SK-N-SH (cell line): ENCODE measurements around the gene PLA2G4E. TPM values are rescaled to one million over a fixed set of nuclear protein-coding genes. Genes with fewer than 3 reads are reported as not detected.

Experiments used
- CTCF ChIA-PET: fragments of 300-600, 350-600 bp; formaldehyde crosslinking; extraction: SDS; loops from one replicate; lab custom pipeline; 2021; lab: Yijun Ruan, JAX
- POLR2A ChIA-PET: fragments of 350-600 bp; sonication (Branson Sonifier 250); formaldehyde crosslinking; extraction: SDS; loops from one replicate; lab custom pipeline; 2020; ENCODE audit warnings: antibody characterized with exemption, inconsistent platforms; lab: Yijun Ruan, JAX
- DNase-seq: peaks from one replicate; pipeline ENCODE4 v3.0.0; 2012
- H2AFZ ChIP-seq: fragments of 200-600 bp; sonication (generic); 2 replicates; pipeline ENCODE4 v1.8.1; 2016; ENCODE audit warnings: antibody characterized with exemption, mild to moderate bottlenecking, low read depth
- H3F3A ChIP-seq: fragments of 200-600 bp; sonication (generic); replicated peaks from 2 replicates; pipeline ENCODE3; 2016; ENCODE audit warnings: antibody characterized with exemption, mild to moderate bottlenecking; ENCODE audit not compliant: insufficient read depth
- H3K27ac ChIP-seq, 2 experiments: fragments of 200-500 bp in 1 of 2; fragments of 200-600 bp in 1 of 2; sonication (Bioruptor generic) in 1 of 2; sonication (generic), shearing (Covaris generic) in 1 of 2; 2 replicates each; pipeline versions ENCODE4 v1.5.1 to v1.6.1; 2014 to 2016; ENCODE audit warnings: low read depth in 2 of 2, inconsistent platforms in 1 of 2, low read length in 1 of 2, mild to moderate bottlenecking in 1 of 2, mixed read lengths in 1 of 2
- H3K27me3 ChIP-seq: fragments of 200-600 bp; sonication (generic), shearing (Covaris generic); 2 replicates; pipeline ENCODE4 v1.6.1; 2016; ENCODE audit warnings: mixed run types; ENCODE audit not compliant: insufficient read depth
- H3K36me3 ChIP-seq, 2 experiments: fragments of 200-500 bp in 1 of 2; fragments of 200-600 bp in 1 of 2; sonication (Bioruptor generic) in 1 of 2; sonication (generic) in 1 of 2; replicated peaks in 1 of 2; 2 replicates each; pipeline versions ENCODE3 to v1.5.1; 2014 to 2016; ENCODE audit warnings: low read length in 1 of 2, mild to moderate bottlenecking in 1 of 2; ENCODE audit not compliant: insufficient read depth in 2 of 2, control insufficient read depth in 1 of 2
- H3K4me1 ChIP-seq, 2 experiments: fragments of 200-500 bp in 1 of 2; fragments of 200-600 bp in 1 of 2; sonication (Bioruptor generic) in 1 of 2; sonication (generic), shearing (Covaris generic) in 1 of 2; 2 replicates each; pipeline versions ENCODE4 v1.5.1 to v1.6.1; 2014 to 2016; ENCODE audit warnings: low read depth in 1 of 2, low read length in 1 of 2, mixed run types in 1 of 2; ENCODE audit not compliant: insufficient read depth in 2 of 2, control insufficient read depth in 1 of 2
- H3K4me2 ChIP-seq: fragments of 200-600 bp; sonication (generic), shearing (Covaris generic); 2 replicates; pipeline ENCODE4 v1.6.1; 2017; ENCODE audit warnings: mixed run types
- H3K4me3 ChIP-seq, 2 experiments: fragments of 200-500 bp in 1 of 2; fragments of 200-600 bp in 1 of 2; sonication (Bioruptor generic) in 1 of 2; sonication (generic), shearing (Covaris generic) in 1 of 2; 2 replicates each; pipeline versions ENCODE4 v1.5.1 to v1.8.1; 2014 to 2016; ENCODE audit warnings: low read depth in 2 of 2, inconsistent platforms in 1 of 2, low read length in 1 of 2, mild to moderate bottlenecking in 1 of 2, mixed read lengths in 1 of 2, moderate library complexity in 1 of 2
- H3K79me2 ChIP-seq: fragments of 200-600 bp; sonication (generic); 2 replicates; pipeline ENCODE4 v1.8.1; 2017; ENCODE audit warnings: mild to moderate bottlenecking; ENCODE audit not compliant: insufficient read depth
- H3K9ac ChIP-seq: fragments of 200-600 bp; sonication (generic); 2 replicates; pipeline ENCODE4 v1.6.1; 2017; ENCODE audit warnings: mixed run types
- H3K9me2 ChIP-seq: fragments of 200-600 bp; sonication (generic); 2 replicates; pipeline ENCODE4 v1.6.1; 2017; ENCODE audit warnings: mixed run types
- H3K9me3 ChIP-seq: fragments of 200-600 bp; sonication (generic); 2 replicates; pipeline ENCODE4 v1.6.1; 2017; ENCODE audit warnings: mixed run types, mild to moderate bottlenecking, moderate library complexity
- H4K20me1 ChIP-seq: fragments of 200-600 bp; sonication (generic); 2 replicates; pipeline ENCODE4 v1.6.1; 2017; ENCODE audit warnings: mild to moderate bottlenecking, mixed run types; ENCODE audit not compliant: insufficient read depth
- ELF1 ChIP-seq: IDR thresholded peaks from 2 replicates; pipeline ENCODE4 v1.4.0; 2012
- FOXM1 ChIP-seq: IDR thresholded peaks from 2 replicates; pipeline ENCODE4 v1.4.0; 2012; ENCODE audit warnings: low read depth, mild to moderate bottlenecking
- GABPA ChIP-seq: IDR thresholded peaks from 2 replicates; pipeline ENCODE4 v1.4.0; 2012; ENCODE audit warnings: low read depth, mild to moderate bottlenecking
- GATA2 ChIP-seq: sonication (generic); formaldehyde crosslinking; IDR thresholded peaks from 2 replicates; pipeline ENCODE4 v1.5.0; 2020; ENCODE audit warnings: mild to moderate bottlenecking, missing genetic modification reagents
- IRF3 ChIP-seq: fragments of 150-350 bp; IDR thresholded peaks from 2 replicates; pipeline ENCODE4 v1.6.1; 2016; ENCODE audit warnings: mild to moderate bottlenecking, low read depth, low read length
- MXI1 ChIP-seq: IDR thresholded peaks from 2 replicates; pipeline ENCODE4 v1.6.1; 2012; ENCODE audit warnings: mild to moderate bottlenecking, low read depth, low read length, improper control_type of control experiment
- NFIC ChIP-seq: IDR thresholded peaks from 2 replicates; pipeline ENCODE4 v1.4.0; 2012; ENCODE audit warnings: borderline replicate concordance
- NRF1 ChIP-seq: IDR thresholded peaks from 2 replicates; pipeline ENCODE4 v1.6.1; 2012; ENCODE audit warnings: low read depth, mild to moderate bottlenecking, low read length
- RCOR1 ChIP-seq: fragments of 150-350 bp; IDR thresholded peaks from 2 replicates; pipeline ENCODE4 v1.6.1; 2017; ENCODE audit warnings: antibody characterized with exemption, low read length
- RXRA ChIP-seq: IDR thresholded peaks from 2 replicates; pipeline ENCODE4 v1.4.0; 2012; ENCODE audit warnings: low read depth, mild to moderate bottlenecking, borderline replicate concordance
- SIN3A ChIP-seq: IDR thresholded peaks from 2 replicates; pipeline ENCODE4 v1.6.1; 2012; ENCODE audit warnings: low read depth, mild to moderate bottlenecking, low read length, moderate library complexity, borderline replicate concordance
- SMC3 ChIP-seq: IDR thresholded peaks from 2 replicates; pipeline ENCODE4 v1.6.1; 2012; ENCODE audit warnings: low read depth, low read length, improper control_type of control experiment
- TAF1 ChIP-seq: IDR thresholded peaks from 2 replicates; pipeline ENCODE4 v1.6.1; 2012; ENCODE audit warnings: low read depth, mild to moderate bottlenecking, low read length, moderate library complexity, borderline replicate concordance
- TEAD4 ChIP-seq: IDR thresholded peaks from 2 replicates; pipeline ENCODE4 v1.4.0; 2012; ENCODE audit warnings: mild to moderate bottlenecking, borderline replicate concordance; ENCODE audit not compliant: insufficient read depth
- USF2 ChIP-seq: fragments of 150-350 bp; IDR thresholded peaks from 2 replicates; pipeline ENCODE4 v1.6.1; 2017; ENCODE audit warnings: antibody characterized with exemption, low read length, low read depth, borderline replicate concordance
- WGBS: methylation state at CpG from one replicate; pipeline ENCODE4 v1.1.6; 2017; ENCODE audit warnings: low lambda C conversion rate; 5-methylcytosine and 5-hydroxymethylcytosine counted together
- polyA plus RNA-seq, 3 experiments: library from polyadenylated mRNA; depleted of rRNA; stranded (reverse); fragments of >200 nt; gene quantifications; 2 replicates each; pipeline ENCODE4 v1.2.3, GENCODE V29; 2012
- TF ChIP-seq, protein P1 (sequence below): IDR thresholded peaks from 2 replicates; pipeline ENCODE4 v1.6.1; 2012; ENCODE audit warnings: mild to moderate bottlenecking, low read depth, low read length, moderate library complexity
- TF ChIP-seq, protein P2 (sequence below): fragments of 200-600 bp; sonication (generic); IDR thresholded peaks from 2 replicates; pipeline ENCODE4 v1.6.1; 2017; ENCODE audit warnings: antibody characterized with exemption, mild to moderate bottlenecking, moderate library complexity

The PLA2G4E gene
- polyA plus RNA-seq, 1 of the 3 experiments (the other 2 are of a cell fraction): not detected

DNA sequence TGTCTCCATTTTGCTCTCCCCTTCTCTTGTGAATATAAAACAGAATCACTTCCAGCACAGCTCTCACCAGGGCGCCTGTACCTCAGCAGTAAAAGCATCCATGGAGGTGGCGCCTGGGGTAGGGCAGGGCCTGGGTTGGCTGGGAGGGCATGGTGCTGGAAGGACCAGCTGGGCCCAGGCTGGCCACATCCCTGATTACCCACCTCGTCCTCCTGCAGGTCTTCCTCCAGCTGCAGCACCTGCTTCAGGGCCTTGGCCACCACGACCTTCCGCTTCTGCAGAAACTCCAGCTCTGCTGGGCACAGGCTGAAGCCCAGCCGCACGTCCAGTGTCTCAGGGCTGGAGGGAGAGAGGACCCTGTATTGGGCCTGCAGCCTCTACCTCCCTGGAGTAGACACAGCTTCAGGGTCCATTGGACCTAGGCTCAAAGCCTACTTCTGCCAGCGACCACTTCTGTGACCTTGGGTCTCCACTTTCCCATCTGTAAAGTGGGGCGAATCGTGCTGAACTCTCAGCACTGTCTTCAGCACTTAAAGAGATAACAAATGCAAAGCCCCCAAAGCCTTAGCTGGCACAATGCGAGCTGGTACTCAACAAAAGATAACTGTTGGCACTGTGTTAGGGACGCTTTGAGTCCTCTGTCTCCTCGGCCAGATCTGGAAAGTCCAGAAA, 23.8 kb downstream of the PLA2G4E start:
- no peak overlapping the region for H3K4me2 ChIP-seq
- no peaks in the 10 kb centered on the region; a peak in 1 of 4 replicates for H3K4me1 ChIP-seq
- H2AFZ ChIP-seq: no peak overlapping the region
- 66% methylated on average over 7 of the region's 13 CpGs for WGBS
- ChIA-PET POLR2A (no interaction called here), CTCF (interaction anchor here (1.3 to 11.1 kb wide), 5 partner anchors 8 to 141 kb away, joined by 4 to 172 read pairs (median 13); partner anchors contain the start of gene EHD4)
- H3F3A ChIP-seq: no peaks in the 10 kb centered on the region
- no peak overlapping the region for H3K4me3 ChIP-seq
- TF ChIP-seq ELF1 (no peak), IRF3 (no peak), SIN3A (no peak), FOXM1 (no peak), GATA2 (CRISPR knock-in tag) (no peak), NRF1 (no peak), GABPA (no peak), SMC3 (no peak), MXI1 (no peak)
- TF ChIP-seq, protein P1, sequence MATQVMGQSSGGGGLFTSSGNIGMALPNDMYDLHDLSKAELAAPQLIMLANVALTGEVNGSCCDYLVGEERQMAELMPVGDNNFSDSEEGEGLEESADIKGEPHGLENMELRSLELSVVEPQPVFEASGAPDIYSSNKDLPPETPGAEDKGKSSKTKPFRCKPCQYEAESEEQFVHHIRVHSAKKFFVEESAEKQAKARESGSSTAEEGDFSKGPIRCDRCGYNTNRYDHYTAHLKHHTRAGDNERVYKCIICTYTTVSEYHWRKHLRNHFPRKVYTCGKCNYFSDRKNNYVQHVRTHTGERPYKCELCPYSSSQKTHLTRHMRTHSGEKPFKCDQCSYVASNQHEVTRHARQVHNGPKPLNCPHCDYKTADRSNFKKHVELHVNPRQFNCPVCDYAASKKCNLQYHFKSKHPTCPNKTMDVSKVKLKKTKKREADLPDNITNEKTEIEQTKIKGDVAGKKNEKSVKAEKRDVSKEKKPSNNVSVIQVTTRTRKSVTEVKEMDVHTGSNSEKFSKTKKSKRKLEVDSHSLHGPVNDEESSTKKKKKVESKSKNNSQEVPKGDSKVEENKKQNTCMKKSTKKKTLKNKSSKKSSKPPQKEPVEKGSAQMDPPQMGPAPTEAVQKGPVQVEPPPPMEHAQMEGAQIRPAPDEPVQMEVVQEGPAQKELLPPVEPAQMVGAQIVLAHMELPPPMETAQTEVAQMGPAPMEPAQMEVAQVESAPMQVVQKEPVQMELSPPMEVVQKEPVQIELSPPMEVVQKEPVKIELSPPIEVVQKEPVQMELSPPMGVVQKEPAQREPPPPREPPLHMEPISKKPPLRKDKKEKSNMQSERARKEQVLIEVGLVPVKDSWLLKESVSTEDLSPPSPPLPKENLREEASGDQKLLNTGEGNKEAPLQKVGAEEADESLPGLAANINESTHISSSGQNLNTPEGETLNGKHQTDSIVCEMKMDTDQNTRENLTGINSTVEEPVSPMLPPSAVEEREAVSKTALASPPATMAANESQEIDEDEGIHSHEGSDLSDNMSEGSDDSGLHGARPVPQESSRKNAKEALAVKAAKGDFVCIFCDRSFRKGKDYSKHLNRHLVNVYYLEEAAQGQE: no peak
- no peaks in the 10 kb centered on the region for H3K9me3 ChIP-seq
- no peaks in the 10 kb centered on the region for H3K9me2 ChIP-seq
- no peaks in the 10 kb centered on the region for H4K20me1 ChIP-seq
- no peaks in the 10 kb centered on the region for H3K79me2 ChIP-seq
- peaks cover 10% of the 10 kb centered on the region for H3K27me3 ChIP-seq
- no peak overlapping the region for H3K27ac ChIP-seq
- no peak overlapping the region for H3K9ac ChIP-seq
- no peak for DNase-seq
- no peaks in the 10 kb centered on the region for H3K36me3 ChIP-seq

- ChIA-PET POLR2A (no interaction called here), CTCF (interaction anchor here (0.9 to 11.1 kb wide), 4 partner anchors 60 to 142 kb away, joined by 3 to 172 read pairs (median 34); no protein-coding TSS in a partner anchor)
- Histone ChIP-seq H3K4me1 (no peaks in the 10 kb centered on the region; a peak in 1 of 4 replicates), H4K20me1 (no peaks in the 10 kb centered on the region), H3K9me3 (no peaks in the 10 kb centered on the region), H3K4me2 (no peak overlapping the region), H3K36me3 (no peaks in the 10 kb centered on the region), H2AFZ (no peak overlapping the region), H3K4me3 (no peak overlapping the region), H3K9me2 (no peaks in the 10 kb centered on the region), H3K27me3 (peaks cover 3% of the 10 kb centered on the region), H3K79me2 (no peaks in the 10 kb centered on the region), H3K9ac (no peak overlapping the region), H3K27ac (no peak overlapping the region), H3F3A (no peaks in the 10 kb centered on the region)
- no peak for TF ChIP-seq NFIC
- TF ChIP-seq RCOR1: no peak
- no peak for TF ChIP-seq TEAD4
- no peak for TF ChIP-seq TAF1
- TF ChIP-seq, protein P2, sequence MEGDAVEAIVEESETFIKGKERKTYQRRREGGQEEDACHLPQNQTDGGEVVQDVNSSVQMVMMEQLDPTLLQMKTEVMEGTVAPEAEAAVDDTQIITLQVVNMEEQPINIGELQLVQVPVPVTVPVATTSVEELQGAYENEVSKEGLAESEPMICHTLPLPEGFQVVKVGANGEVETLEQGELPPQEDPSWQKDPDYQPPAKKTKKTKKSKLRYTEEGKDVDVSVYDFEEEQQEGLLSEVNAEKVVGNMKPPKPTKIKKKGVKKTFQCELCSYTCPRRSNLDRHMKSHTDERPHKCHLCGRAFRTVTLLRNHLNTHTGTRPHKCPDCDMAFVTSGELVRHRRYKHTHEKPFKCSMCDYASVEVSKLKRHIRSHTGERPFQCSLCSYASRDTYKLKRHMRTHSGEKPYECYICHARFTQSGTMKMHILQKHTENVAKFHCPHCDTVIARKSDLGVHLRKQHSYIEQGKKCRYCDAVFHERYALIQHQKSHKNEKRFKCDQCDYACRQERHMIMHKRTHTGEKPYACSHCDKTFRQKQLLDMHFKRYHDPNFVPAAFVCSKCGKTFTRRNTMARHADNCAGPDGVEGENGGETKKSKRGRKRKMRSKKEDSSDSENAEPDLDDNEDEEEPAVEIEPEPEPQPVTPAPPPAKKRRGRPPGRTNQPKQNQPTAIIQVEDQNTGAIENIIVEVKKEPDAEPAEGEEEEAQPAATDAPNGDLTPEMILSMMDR: no peak
- no peak for TF ChIP-seq USF2
- no peak for TF ChIP-seq RXRA
- TF ChIP-seq MXI1: no peak
- no peak for TF ChIP-seq SMC3
- WGBS: 88% methylated on average over 10 of the region's 10 CpGs
- DNase-seq: no peak
Observed at GRCh38 chr15:41996376-41996775, 24.5 kb downstream of the PLA2G4E start.
